GM23338 (cell line): ENCODE data around the gene PTPRN2. TPM values are rescaled to one million over a fixed set of nuclear protein-coding genes. Genes with fewer than 3 reads are reported as not detected.

ENCODE experiments used
- ATAC-seq: fragments of 200-7000 bp; cut with Tn5 transposase; 3 replicates; pipeline ENCODE4 v1.9.1; 2020
- DNase-seq: peaks from one replicate; pipeline ENCODE4 v3.0.0-alpha.2; 2015; ENCODE audit warnings: low spot score
- H2AFZ ChIP-seq: fragments of 200-600 bp; sonication (generic); 2 replicates; pipeline ENCODE4 v1.8.0; 2016; ENCODE audit warnings: antibody characterized with exemption, mild to moderate bottlenecking, moderate library complexity
- H3F3A ChIP-seq: fragments of 200-600 bp; sonication (generic); replicated peaks from 2 replicates; pipeline ENCODE4 v1.8.0; 2017; ENCODE audit warnings: antibody characterized with exemption, mixed run types, low read depth
- H3K27ac ChIP-seq: fragments of 200-600 bp; sonication (generic); 2 replicates; pipeline ENCODE4 v1.6.1; 2016; ENCODE audit warnings: low read depth
- H3K27me3 ChIP-seq: fragments of 200-600 bp; sonication (generic); 2 replicates; pipeline ENCODE4 v1.8.0; 2016; ENCODE audit warnings: mild to moderate bottlenecking, mixed run types, moderate library complexity; ENCODE audit not compliant: insufficient read depth
- H3K36me3 ChIP-seq: fragments of 200-600 bp; sonication (generic); 2 replicates; pipeline ENCODE4 v1.8.0; 2016; ENCODE audit warnings: mild to moderate bottlenecking; ENCODE audit not compliant: insufficient read depth
- H3K4me1 ChIP-seq: fragments of 200-600 bp; sonication (generic); 2 replicates; pipeline ENCODE4 v1.8.0; 2016; ENCODE audit warnings: mild to moderate bottlenecking, moderate library complexity; ENCODE audit not compliant: insufficient read depth
- H3K4me2 ChIP-seq: fragments of 200-600 bp; sonication (generic); 2 replicates; pipeline ENCODE4 v1.7.1; 2017; ENCODE audit warnings: mixed run types
- H3K4me3 ChIP-seq: fragments of 200-600 bp; sonication (generic); 2 replicates; pipeline ENCODE4 v1.6.1; 2016; ENCODE audit warnings: mixed run types
- H3K79me2 ChIP-seq: fragments of 200-600 bp; sonication (generic); replicated peaks from 2 replicates; pipeline ENCODE4 v1.8.0; 2017; ENCODE audit warnings: mild to moderate bottlenecking; ENCODE audit not compliant: insufficient read depth
- H3K9me2 ChIP-seq: fragments of 200-600 bp; sonication (generic); 2 replicates; pipeline ENCODE4 v1.8.0; 2017; ENCODE audit not compliant: insufficient read depth
- H4K20me1 ChIP-seq: fragments of 200-600 bp; sonication (generic); replicated peaks from 2 replicates; pipeline ENCODE4 v1.8.0; 2017; ENCODE audit warnings: mild to moderate bottlenecking; ENCODE audit not compliant: insufficient read depth
- H3K27ac Mint-ChIP-seq: 2 replicates; pipeline ENCODE4 v1.8.0; 2020; ENCODE audit warnings: inconsistent platforms, mild to moderate bottlenecking, moderate library complexity, mixed read lengths
- H3K27me3 Mint-ChIP-seq: 3 replicates; pipeline ENCODE4 v1.8.0; 2022; ENCODE audit warnings: low read depth, mild to moderate bottlenecking, moderate library complexity, mixed read lengths, inconsistent platforms; ENCODE audit not compliant: insufficient read depth, poor library complexity
- H3K36me3 Mint-ChIP-seq: 3 replicates; pipeline ENCODE4 v1.8.0; 2021; ENCODE audit warnings: low read depth, mild to moderate bottlenecking, inconsistent platforms, moderate library complexity, mixed read lengths
- H3K4me1 Mint-ChIP-seq: 3 replicates; pipeline ENCODE4 v1.8.0; 2020; ENCODE audit warnings: mild to moderate bottlenecking, inconsistent platforms, mixed read lengths
- H3K4me3 Mint-ChIP-seq: 3 replicates; pipeline ENCODE4 v1.8.0; 2021; ENCODE audit warnings: moderate library complexity, mild to moderate bottlenecking, inconsistent platforms, mixed read lengths
- H3K9me3 Mint-ChIP-seq: 3 replicates; pipeline ENCODE4 v1.8.0; 2020; ENCODE audit warnings: moderate library complexity, mild to moderate bottlenecking, inconsistent platforms, mixed read lengths
- CREB1 ChIP-seq: fragments of 250-450 bp; sonication (Bioruptor Pico); IDR thresholded peaks from 2 replicates; pipeline ENCODE4 v1.5.0; 2020; ENCODE audit warnings: low read depth, mild to moderate bottlenecking, moderate library complexity
- EZH2 ChIP-seq: fragments of 200-600 bp; sonication (generic); IDR thresholded peaks from one replicate; pipeline ENCODE4 v1.8.0; 2017; ENCODE audit warnings: antibody characterized with exemption, mild to moderate bottlenecking, low read depth; ENCODE audit not compliant: unreplicated experiment
- EZH2phosphoT487 ChIP-seq: fragments of 200-600 bp; sonication (generic); IDR thresholded peaks from one replicate; pipeline ENCODE4 v1.8.1; 2018; ENCODE audit warnings: antibody characterized with exemption; ENCODE audit not compliant: unreplicated experiment
- JUNB ChIP-seq: IDR thresholded peaks from one replicate; pipeline ENCODE4 v1.6.1; 2016; ENCODE audit warnings: antibody characterized with exemption; ENCODE audit not compliant: unreplicated experiment
- NANOG ChIP-seq: IDR thresholded peaks from 2 replicates; pipeline ENCODE4 v1.6.1; 2016; ENCODE audit warnings: antibody characterized with exemption, borderline replicate concordance
- POLR2AphosphoS5 ChIP-seq: IDR thresholded peaks from 2 replicates; pipeline ENCODE4 v1.6.1; 2016; ENCODE audit warnings: antibody characterized with exemption, low read depth
- STAT1 ChIP-seq: IDR thresholded peaks from one replicate; pipeline ENCODE4 v1.6.1; 2016; ENCODE audit warnings: antibody characterized with exemption; ENCODE audit not compliant: unreplicated experiment
- ZNF114 ChIP-seq: fragments of 250-450 bp; sonication (Bioruptor Pico); IDR thresholded peaks from 2 replicates; pipeline ENCODE4 v1.5.0; 2020; ENCODE audit warnings: mild to moderate bottlenecking, moderate library complexity
- ZNF331 ChIP-seq: fragments of 250-450 bp; sonication (Bioruptor Pico); IDR thresholded peaks from 2 replicates; pipeline ENCODE4 v1.5.0; 2020; ENCODE audit warnings: low read depth, mild to moderate bottlenecking, moderate library complexity
- polyA plus RNA-seq: library from polyadenylated mRNA; unstranded; fragments of >200 nt; fragmentation: Nextera tagmentation; extraction: Ambion mirVana; gene quantifications from 2 replicates; pipeline ENCODE4 v1.2.1, GENCODE V29; 2016
- total RNA-seq: library from RNA; depleted of rRNA; stranded (reverse); fragments of >200 nt; shearing (Covaris generic); gene quantifications from 2 replicates; pipeline ENCODE4 v1.2.3, GENCODE V29; 2014
- TF ChIP-seq, protein P1 (sequence below): IDR thresholded peaks from 2 replicates; pipeline ENCODE4 v1.6.1; 2016; ENCODE audit warnings: antibody characterized with exemption
- TF ChIP-seq, protein P2 (sequence below): IDR thresholded peaks from one replicate; pipeline ENCODE4 v1.6.1; 2018; ENCODE audit warnings: antibody characterized with exemption; ENCODE audit not compliant: unreplicated experiment
- TF ChIP-seq, protein P3 (sequence below), 2 experiments: fragments of 200-600 bp in 1 of 2; sonication (generic) in 1 of 2; conservative IDR thresholded peaks; 2 replicates each; pipeline versions ENCODE4 v1.5.1 to v1.6.1; 2016 to 2017; ENCODE audit warnings: antibody characterized with exemption in 2 of 2, low read depth in 2 of 2, mild to moderate bottlenecking in 2 of 2, moderate library complexity in 1 of 2

The PTPRN2 gene
- total and polyA plus RNA-seq, 2 experiments from 2014 or later = 0.87 to 4.0 TPM

DNA sequence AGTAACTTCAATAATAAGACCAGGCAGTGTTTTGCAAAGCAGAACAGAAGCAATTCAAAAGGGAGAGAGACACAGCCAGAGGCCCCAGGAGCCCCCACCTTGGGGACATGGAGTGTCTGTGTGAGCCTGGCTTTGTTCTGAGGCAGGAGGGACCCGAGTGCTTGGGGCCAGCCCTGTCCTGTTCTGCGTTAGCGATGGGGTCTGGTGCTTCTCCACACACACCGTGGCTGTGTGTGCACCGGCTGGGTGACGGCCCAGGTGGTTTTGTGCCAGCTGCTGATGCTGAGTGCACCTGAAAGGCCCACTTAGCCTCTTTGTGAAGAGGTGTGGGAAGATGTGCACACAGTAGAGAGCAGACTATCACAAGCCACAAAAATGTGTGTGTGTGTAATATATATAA lies 781.9 kb downstream of the PTPRN2 start:
- Histone ChIP-seq H3F3A (no peaks in the 10 kb centered on the region), H3K36me3 (no peaks in the 10 kb centered on the region), H3K4me1 (no peaks in the 10 kb centered on the region), H3K4me3 (no peak overlapping the region), H4K20me1 (no peaks in the 10 kb centered on the region), H3K27me3 (no peaks in the 10 kb centered on the region), H3K27ac (no peak overlapping the region), H3K9me2 (no peaks in the 10 kb centered on the region), H3K79me2 (no peaks in the 10 kb centered on the region), H3K4me2 (no peak overlapping the region), H2AFZ (no peak overlapping the region)
- H3K4me3 Mint-ChIP-seq = no peak overlapping the region
- peaks cover 97% of the 10 kb centered on the region for H3K9me3 Mint-ChIP-seq
- no peak for TF ChIP-seq ZNF331 (CRISPR knock-in tag)
- TF ChIP-seq POLR2AphosphoS5 = no peak
- TF ChIP-seq, protein P1, sequence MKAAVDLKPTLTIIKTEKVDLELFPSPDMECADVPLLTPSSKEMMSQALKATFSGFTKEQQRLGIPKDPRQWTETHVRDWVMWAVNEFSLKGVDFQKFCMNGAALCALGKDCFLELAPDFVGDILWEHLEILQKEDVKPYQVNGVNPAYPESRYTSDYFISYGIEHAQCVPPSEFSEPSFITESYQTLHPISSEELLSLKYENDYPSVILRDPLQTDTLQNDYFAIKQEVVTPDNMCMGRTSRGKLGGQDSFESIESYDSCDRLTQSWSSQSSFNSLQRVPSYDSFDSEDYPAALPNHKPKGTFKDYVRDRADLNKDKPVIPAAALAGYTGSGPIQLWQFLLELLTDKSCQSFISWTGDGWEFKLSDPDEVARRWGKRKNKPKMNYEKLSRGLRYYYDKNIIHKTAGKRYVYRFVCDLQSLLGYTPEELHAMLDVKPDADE = no peak
- TF ChIP-seq NANOG = no peak
- TF ChIP-seq JUNB = no peak
- TF ChIP-seq EZH2phosphoT487 = no peak
- TF ChIP-seq, protein P2, sequence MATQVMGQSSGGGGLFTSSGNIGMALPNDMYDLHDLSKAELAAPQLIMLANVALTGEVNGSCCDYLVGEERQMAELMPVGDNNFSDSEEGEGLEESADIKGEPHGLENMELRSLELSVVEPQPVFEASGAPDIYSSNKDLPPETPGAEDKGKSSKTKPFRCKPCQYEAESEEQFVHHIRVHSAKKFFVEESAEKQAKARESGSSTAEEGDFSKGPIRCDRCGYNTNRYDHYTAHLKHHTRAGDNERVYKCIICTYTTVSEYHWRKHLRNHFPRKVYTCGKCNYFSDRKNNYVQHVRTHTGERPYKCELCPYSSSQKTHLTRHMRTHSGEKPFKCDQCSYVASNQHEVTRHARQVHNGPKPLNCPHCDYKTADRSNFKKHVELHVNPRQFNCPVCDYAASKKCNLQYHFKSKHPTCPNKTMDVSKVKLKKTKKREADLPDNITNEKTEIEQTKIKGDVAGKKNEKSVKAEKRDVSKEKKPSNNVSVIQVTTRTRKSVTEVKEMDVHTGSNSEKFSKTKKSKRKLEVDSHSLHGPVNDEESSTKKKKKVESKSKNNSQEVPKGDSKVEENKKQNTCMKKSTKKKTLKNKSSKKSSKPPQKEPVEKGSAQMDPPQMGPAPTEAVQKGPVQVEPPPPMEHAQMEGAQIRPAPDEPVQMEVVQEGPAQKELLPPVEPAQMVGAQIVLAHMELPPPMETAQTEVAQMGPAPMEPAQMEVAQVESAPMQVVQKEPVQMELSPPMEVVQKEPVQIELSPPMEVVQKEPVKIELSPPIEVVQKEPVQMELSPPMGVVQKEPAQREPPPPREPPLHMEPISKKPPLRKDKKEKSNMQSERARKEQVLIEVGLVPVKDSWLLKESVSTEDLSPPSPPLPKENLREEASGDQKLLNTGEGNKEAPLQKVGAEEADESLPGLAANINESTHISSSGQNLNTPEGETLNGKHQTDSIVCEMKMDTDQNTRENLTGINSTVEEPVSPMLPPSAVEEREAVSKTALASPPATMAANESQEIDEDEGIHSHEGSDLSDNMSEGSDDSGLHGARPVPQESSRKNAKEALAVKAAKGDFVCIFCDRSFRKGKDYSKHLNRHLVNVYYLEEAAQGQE = no peak
- no peak for ATAC-seq
- H3K27ac Mint-ChIP-seq = no peak overlapping the region
- peaks cover 15% of the 10 kb centered on the region for H3K27me3 Mint-ChIP-seq
- no peak for DNase-seq
- peaks cover 56% of the 10 kb centered on the region for H3K36me3 Mint-ChIP-seq
- no peaks in the 10 kb centered on the region for H3K4me1 Mint-ChIP-seq

DNA sequence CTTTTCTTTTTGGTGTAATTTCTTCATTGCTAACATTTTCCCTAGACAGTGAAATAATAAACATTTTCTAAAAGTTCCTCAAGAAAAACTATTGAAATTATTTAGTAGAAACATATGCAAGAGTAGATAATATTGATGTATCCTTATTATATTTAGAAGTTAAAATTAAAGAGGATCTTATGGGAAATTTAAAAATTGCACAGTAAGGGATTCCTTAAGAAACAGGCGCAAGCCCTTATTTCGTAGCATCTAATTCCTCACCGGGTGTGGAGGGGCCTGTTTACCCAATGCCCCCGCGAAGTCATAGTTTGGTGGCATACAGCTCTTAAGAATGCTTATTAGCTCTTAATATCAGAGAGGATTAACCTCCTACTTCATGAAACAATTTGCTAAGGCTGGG lies 783.7 kb downstream of the PTPRN2 start:
- H3K9me3 Mint-ChIP-seq = peaks cover 95% of the 10 kb centered on the region
- no peak overlapping the region for H3K4me3 Mint-ChIP-seq
- no peaks in the 10 kb centered on the region for H3F3A ChIP-seq
- H3K27ac ChIP-seq = no peak overlapping the region
- no peak for DNase-seq
- no peak overlapping the region for H3K4me2 ChIP-seq
- no peak for ATAC-seq
- no peaks in the 10 kb centered on the region for H3K4me1 ChIP-seq
- peaks cover 15% of the 10 kb centered on the region for H3K27me3 Mint-ChIP-seq
- H3K36me3 Mint-ChIP-seq = peaks cover 58% of the 10 kb centered on the region
- H3K27ac Mint-ChIP-seq = no peak overlapping the region
- H3K36me3 ChIP-seq = no peaks in the 10 kb centered on the region
- no peaks in the 10 kb centered on the region for H3K27me3 ChIP-seq
- no peaks in the 10 kb centered on the region for H3K79me2 ChIP-seq
- H3K4me1 Mint-ChIP-seq = no peaks in the 10 kb centered on the region; the same call in 2 of the 3 replicates
- no peaks in the 10 kb centered on the region for H3K9me2 ChIP-seq
- H3K4me3 ChIP-seq = no peak overlapping the region
- no peak overlapping the region for H2AFZ ChIP-seq
- H4K20me1 ChIP-seq = no peaks in the 10 kb centered on the region
- TF ChIP-seq CREB1 (CRISPR knock-in tag) = no peak
- TF ChIP-seq, protein P3, sequence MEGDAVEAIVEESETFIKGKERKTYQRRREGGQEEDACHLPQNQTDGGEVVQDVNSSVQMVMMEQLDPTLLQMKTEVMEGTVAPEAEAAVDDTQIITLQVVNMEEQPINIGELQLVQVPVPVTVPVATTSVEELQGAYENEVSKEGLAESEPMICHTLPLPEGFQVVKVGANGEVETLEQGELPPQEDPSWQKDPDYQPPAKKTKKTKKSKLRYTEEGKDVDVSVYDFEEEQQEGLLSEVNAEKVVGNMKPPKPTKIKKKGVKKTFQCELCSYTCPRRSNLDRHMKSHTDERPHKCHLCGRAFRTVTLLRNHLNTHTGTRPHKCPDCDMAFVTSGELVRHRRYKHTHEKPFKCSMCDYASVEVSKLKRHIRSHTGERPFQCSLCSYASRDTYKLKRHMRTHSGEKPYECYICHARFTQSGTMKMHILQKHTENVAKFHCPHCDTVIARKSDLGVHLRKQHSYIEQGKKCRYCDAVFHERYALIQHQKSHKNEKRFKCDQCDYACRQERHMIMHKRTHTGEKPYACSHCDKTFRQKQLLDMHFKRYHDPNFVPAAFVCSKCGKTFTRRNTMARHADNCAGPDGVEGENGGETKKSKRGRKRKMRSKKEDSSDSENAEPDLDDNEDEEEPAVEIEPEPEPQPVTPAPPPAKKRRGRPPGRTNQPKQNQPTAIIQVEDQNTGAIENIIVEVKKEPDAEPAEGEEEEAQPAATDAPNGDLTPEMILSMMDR (conservative IDR thresholded peaks at IDR 0.05; ENCODE audit: low read depth in 2 of 2) = no peak
- TF ChIP-seq JUNB = no peak
- no peak for TF ChIP-seq EZH2
- no peak for TF ChIP-seq NANOG
- no peak for TF ChIP-seq POLR2AphosphoS5
- TF ChIP-seq, protein P1 = no peak
- no peak for TF ChIP-seq STAT1
- TF ChIP-seq, protein P2 = no peak
- TF ChIP-seq ZNF114 (CRISPR knock-in tag) = no peak
